ENCODE measurements around the gene FTMT. TPM values are rescaled to one million over a fixed set of nuclear protein-coding genes. Genes with fewer than 3 reads are reported as not detected.

The FTMT gene
- total RNA-seq, 6 experiments from 2014 or later = not detected

- no peaks in the 10 kb centered on the region for H3K27me3 ChIP-seq
- TF ChIP-seq POLR2A (IDR thresholded peaks at IDR 0.05) (no peak), CTCF (IDR thresholded peaks at IDR 0.05) (no peak)
- no peaks in the 10 kb centered on the region for H3K9me3 ChIP-seq
- H3K27ac ChIP-seq = no peak overlapping the region
- DNase-seq (no peak), ATAC-seq (no peak)
- no peaks in the 10 kb centered on the region for H3K36me3 ChIP-seq
- WGBS (ENCODE audit: insufficient coverage, low coverage, low lambda C conversion rate, missing lambda C conversion rate) = 24% methylated on average over 3 of the region's 3 CpGs
- H3K4me1 ChIP-seq = no peaks in the 10 kb centered on the region
- no peak overlapping the region for H3K4me3 ChIP-seq
- intact Hi-C loops (cut with DNase I) = no loop called here
Measured at GRCh38 chr5:121862801-121863200, 11.1 kb downstream of the FTMT start.

- ATAC-seq (no peak), DNase-seq (no peak)
- TF ChIP-seq POLR2A (IDR thresholded peaks at IDR 0.05) (no peak), CTCF (IDR thresholded peaks at IDR 0.05) (no peak)
- Histone ChIP-seq H3K36me3 (no peaks in the 10 kb centered on the region), H3K27me3 (no peaks in the 10 kb centered on the region), H3K4me1 (no peaks in the 10 kb centered on the region), H3K9me3 (no peaks in the 10 kb centered on the region), H3K4me3 (no peak overlapping the region), H3K27ac (no peak overlapping the region)
- intact Hi-C loops (cut with DNase I) = no loop called here
- 46% methylated on average over 2 of the region's 2 CpGs for WGBS (ENCODE audit: insufficient coverage, low coverage, low lambda C conversion rate, missing lambda C conversion rate)
Measured at GRCh38 chr5:121863753-121864285, 12.1 kb downstream of the FTMT start.

- 6% methylated on average over 2 of the region's 3 CpGs for WGBS (ENCODE audit: insufficient coverage, low coverage, low lambda C conversion rate, missing lambda C conversion rate)
- H3K27ac ChIP-seq = no peak overlapping the region
- H3K27me3 ChIP-seq = no peaks in the 10 kb centered on the region
- intact Hi-C loops (cut with DNase I) = no loop called here
- no peak for ATAC-seq
- DNase-seq = no peak
- no peaks in the 10 kb centered on the region for H3K4me1 ChIP-seq
- no peak overlapping the region for H3K4me3 ChIP-seq
- H3K36me3 ChIP-seq = no peaks in the 10 kb centered on the region
- TF ChIP-seq CTCF (IDR thresholded peaks at IDR 0.05) (no peak), POLR2A (IDR thresholded peaks at IDR 0.05) (no peak)
- H3K9me3 ChIP-seq = no peaks in the 10 kb centered on the region
Measured at GRCh38 chr5:121867403-121867802, 15.7 kb downstream of the FTMT start.

GRCh38 chr5:121870489-121870888 is 18.8 kb downstream of the FTMT start:
- Histone ChIP-seq H3K4me1 (no peaks in the 10 kb centered on the region), H3K27me3 (no peaks in the 10 kb centered on the region), H3K36me3 (no peaks in the 10 kb centered on the region), H3K9me3 (no peaks in the 10 kb centered on the region), H3K4me3 (no peak overlapping the region), H3K27ac (no peak overlapping the region)
- DNase-seq (no peak), ATAC-seq (no peak)
- WGBS (ENCODE audit: insufficient coverage, low coverage, low lambda C conversion rate, missing lambda C conversion rate) = 22% methylated on average over 2 of the region's 2 CpGs
- TF ChIP-seq CTCF (IDR thresholded peaks at IDR 0.05) (no peak), POLR2A (IDR thresholded peaks at IDR 0.05) (no peak)
- intact Hi-C loops (cut with DNase I) = no loop called here

- WGBS (ENCODE audit: insufficient coverage, low coverage, low lambda C conversion rate, missing lambda C conversion rate) = 87% methylated on average over 2 of the region's 2 CpGs
- ATAC-seq = no peak
- H3K27ac ChIP-seq = no peak overlapping the region
- no peak for DNase-seq
- no peaks in the 10 kb centered on the region for H3K4me1 ChIP-seq
- no peaks in the 10 kb centered on the region for H3K36me3 ChIP-seq
- H3K9me3 ChIP-seq = no peaks in the 10 kb centered on the region
- H3K4me3 ChIP-seq = no peak overlapping the region
- intact Hi-C loops (cut with DNase I) = no loop called here
- H3K27me3 ChIP-seq = no peaks in the 10 kb centered on the region
- TF ChIP-seq POLR2A (IDR thresholded peaks at IDR 0.05) = no peak
- no peak for TF ChIP-seq CTCF (IDR thresholded peaks at IDR 0.05)
Measured at GRCh38 chr5:121872856-121873255, 21.2 kb downstream of the FTMT start.
